Activated CD8-positive, alpha-beta memory T cell treated with anti-CD3 and anti-CD28 coated beads for 1 hour (primary cell): ENCODE results near the gene ILKAP.

ENCODE experiments used
- DNase-seq, 2 donors: peaks; one replicate each; pipeline ENCODE4 v3.0.0-alpha.2; 2020; ENCODE audit warnings: low read depth in 1 of 2; ENCODE audit errors: extremely low read depth in 1 of 2

The ILKAP gene

DNA sequence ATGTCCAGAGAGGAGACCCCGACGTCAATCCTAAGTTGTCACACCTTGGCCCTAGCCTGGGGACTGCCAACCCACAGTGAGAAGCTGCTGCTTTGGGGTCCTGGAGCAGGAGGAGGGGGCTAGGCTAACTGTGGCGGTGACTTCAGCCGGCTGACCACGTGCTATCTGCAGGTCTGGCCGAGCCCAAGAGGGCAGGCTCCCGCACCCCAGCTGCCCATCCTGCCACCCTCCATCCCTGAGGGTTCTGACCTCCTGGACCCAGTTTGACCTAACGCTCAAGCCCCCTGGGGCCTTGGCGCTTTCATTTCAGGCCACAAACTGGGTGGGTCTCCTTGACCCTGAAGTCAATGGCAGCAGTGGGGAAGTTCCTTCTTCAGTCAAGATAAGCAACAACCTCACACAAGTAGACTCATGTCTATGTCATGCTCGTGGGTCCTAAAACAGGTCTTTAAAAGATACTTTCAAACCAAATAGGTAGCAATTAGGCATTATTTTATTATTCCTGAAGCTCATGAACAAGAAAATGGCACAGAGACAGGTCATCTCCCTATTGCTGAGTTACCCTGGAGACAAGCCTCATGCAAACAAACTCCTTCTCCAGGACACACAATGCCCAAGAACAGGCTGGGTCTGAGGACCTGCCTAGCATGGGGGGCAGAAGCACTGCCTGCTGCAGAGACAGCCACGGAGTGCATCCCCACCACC lies 34.1 kb upstream of the ILKAP start:
- DNase-seq, result no peak

DNA sequence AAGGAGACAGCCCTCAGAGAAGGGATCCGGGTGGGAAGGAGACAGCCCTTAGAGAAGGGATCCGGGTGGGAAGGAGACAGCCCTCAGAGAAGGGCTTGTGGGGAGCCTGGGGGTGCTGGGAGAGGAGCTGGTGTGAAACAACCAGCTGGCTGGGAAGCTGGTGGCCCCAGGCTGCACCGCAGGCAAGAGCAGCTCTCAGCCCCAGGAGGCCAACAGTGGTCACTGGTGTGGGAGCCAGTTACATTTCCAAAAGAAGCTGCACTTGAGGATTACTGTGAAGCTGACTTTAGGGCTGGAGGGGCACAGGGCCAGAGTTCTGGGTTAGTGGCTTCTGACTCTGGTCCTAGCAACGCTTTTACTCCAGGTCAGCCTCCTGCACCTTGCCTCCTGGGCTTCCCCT lies 33.1 kb upstream of the ILKAP start:
- no peak for DNase-seq

DNA sequence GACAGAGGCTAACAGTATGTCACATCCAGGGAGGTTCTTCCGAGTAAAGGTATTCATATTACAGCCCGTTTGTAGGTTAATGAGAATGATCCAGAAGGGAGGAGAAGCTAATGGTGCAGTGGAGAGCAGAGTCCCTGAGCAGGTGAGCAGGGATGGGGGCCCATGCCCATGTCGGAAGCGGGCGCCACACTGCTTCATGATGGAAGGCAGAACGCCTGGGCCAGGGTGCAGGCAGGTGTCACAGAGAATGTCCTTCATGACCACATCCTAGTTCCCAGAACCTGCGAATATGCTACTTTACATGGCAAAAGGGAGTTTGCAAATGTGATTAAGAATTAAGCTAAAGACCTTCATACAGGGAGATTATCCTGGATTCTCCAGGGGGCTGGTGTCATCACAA lies 32.4 kb upstream of the ILKAP start:
- no peak for DNase-seq

DNA sequence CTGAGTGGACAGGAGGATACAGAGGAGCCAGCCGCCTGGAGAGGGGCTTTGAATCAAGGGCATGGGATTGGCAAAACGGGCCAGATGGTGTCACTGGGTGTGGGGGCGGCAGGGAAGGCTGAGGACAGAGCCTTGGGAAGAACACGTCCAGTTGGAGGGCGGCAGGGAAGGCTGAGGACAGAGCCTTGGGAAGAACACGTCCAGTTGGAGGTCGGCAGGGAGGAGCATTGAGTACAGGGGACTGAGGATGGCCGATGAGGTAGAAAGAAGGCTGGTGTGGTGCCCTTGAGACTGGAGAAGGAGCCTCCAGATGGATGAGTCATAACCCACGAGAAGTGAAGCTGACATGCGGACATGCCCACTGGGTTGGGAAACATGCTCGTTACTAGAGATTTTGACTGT lies 31.8 kb upstream of the ILKAP start:
- DNase-seq, result no peak

DNA sequence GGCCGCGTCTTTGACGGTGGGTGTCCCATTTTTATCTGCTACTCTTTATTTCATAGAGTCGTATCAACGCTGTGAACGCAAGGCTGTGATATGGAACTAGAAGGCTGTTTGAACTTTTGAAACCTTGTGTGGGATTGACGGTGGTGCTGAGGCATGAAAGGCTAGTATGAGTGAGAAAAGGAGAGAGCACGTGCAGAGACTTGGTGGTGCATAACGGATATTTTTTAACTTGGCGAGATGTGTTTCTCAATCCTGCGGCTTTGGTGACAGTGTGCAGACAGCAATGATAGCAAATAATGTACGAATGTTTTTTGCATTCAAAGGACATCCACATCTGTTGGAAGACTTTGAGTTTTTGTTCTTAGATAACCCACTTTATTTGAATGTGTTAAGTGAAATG lies 30.1 kb upstream of the ILKAP start:
- DNase-seq, result no peak

DNA sequence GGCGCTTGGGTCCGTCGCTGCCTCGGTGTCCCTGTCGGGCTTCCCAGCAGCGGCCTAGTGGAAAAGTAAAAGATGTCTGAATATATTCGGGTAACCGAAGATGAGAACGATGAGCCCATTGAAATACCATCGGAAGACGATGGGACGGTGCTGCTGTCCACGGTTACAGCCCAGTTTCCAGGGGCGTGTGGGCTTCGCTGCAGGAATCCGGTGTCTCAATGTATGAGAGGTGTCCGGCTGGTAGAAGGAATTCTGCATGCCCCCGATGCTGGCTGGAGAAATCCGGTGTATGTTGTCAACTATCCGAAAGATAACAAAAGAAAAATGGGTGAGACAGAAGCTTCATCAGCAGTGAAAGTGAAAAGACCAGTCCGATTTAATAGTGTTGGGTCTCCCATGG lies 28.3 kb upstream of the ILKAP start:
- no peak for DNase-seq

DNA sequence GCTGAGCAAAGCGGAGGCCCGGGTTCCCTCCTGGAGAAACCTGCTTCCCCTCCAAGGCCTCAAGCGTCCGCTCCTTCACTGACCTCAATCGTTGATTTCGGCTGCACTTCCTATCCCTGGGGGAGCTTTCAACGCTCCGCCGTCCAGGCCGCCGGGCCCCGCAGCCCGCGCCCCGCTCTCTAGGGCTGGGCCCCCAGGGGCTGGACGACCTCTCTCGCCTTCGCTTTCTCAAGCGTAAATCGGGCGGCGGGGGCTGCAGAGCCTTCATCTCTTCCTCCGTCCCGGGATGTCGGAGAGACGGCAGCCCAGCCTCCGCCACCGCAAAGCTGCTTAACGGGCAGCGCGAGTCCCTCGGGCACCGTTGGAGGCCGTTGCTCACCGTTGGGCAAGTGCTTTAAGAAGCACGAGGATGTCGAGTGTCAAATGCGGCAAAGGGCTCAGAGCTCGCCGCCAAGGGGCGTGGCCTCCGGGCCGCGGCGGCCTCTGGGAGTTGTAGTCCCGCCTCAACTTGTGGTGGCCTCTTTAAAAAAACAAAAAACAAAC lies 27.8 kb upstream of the ILKAP start:
- DNase-seq, result peak in 1 of 2 donors; percentile 71

DNA sequence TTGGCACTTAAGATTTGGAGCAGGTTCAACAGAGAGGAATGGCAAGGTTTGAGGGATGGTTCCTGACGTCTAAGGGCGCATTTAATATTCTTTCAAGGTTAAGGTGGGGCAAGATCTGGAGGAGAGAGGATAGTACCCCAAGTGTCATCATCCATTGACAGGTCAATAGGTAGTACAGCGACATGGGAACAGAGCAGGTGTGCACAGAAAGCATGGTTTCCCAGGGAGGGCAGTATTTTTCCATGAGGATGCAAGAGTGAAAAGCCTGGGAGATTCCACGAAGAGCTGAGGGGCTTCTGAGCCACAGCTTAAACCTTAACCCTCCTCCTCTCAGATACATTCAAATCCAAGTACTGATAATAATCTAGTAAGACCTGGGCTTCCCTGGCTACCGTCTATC lies 27.2 kb upstream of the ILKAP start:
- DNase-seq, result no peak

DNA sequence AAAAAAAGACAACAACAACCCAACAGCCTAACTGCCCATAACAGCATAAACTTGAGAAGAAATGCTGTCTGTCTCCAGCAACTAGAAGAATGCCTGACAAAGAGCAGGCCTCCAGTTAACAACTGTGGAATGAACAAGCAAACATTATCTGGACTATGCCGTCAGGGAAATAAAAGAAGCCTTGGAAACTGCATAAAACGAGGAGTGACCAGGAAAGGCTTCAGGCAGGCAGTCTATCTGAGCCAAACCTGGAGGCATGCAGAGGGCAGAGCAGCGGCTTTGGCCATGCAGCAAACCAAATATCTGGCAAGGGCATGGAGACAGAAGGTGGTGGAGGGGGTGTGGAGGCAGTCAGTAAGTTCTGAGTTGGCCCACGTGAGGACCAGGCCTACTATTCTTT lies 25.2 kb upstream of the ILKAP start:
- DNase-seq, result no peak

DNA sequence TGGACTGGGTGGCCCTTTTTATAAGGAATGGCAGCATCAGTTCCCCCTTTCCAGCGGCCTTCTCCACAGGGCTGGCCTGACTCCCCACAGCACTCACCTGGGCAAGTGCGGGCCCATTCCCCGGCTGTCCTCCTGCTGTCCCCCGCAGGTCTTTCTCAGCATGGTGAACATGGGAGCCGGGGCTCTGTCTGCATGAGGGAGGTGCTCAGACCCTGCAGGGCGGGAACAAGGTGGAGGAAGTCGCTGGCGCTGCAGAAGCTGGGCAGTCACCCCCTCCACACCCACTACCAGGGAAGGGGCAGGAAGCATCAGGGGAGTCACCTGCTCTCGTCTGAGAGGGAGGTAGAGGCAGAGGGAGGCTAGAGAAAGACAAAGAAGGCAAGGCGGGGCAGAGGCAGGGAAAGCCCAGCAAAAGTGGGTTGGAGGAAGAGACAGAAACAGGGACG lies 24.1 kb upstream of the ILKAP start:
- DNase-seq, result no peak

DNA sequence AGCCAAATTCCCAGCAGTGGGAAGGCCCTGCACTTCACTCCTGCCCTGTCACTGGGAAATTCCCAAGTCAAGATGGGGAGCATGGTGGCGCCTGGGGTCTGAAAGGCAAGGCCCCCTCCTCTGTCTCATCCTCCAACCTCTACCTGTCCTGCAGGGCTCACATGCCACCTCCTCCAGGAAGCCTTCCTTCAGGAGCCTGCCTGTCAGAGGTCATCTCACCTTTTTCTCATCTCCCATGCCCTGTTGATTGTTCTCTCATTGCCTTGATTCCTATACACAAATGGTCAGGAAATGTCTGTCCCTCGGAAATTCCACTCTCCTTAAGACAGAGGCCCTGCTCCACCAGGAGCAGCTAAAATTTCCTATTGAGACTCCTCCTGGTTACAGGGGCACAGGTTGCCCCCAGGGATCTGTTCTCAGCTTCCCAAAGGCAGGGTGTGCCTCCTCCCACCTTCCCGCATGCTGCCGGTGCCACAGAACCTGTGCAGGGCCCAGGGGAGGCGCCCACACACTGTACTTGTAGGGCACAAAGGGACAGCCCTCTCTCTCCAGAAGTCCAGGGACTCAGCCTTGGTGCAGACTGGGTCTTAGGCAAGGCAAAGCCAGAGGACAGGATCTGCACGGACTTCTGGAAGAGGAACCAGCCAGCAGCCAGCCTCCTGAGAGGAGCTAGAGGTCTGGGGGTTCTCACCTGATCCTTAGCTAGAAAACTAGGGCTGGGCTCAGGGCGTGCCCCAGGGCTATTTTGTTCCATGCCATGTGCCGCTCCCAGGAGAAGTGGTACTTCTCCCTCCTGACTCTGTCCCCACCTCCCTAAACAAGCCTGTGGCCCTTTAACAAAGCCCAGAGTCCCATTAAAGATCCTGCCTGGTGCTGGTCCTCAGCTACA lies 23.4 kb upstream of the ILKAP start:
- DNase-seq, result no peak

DNA sequence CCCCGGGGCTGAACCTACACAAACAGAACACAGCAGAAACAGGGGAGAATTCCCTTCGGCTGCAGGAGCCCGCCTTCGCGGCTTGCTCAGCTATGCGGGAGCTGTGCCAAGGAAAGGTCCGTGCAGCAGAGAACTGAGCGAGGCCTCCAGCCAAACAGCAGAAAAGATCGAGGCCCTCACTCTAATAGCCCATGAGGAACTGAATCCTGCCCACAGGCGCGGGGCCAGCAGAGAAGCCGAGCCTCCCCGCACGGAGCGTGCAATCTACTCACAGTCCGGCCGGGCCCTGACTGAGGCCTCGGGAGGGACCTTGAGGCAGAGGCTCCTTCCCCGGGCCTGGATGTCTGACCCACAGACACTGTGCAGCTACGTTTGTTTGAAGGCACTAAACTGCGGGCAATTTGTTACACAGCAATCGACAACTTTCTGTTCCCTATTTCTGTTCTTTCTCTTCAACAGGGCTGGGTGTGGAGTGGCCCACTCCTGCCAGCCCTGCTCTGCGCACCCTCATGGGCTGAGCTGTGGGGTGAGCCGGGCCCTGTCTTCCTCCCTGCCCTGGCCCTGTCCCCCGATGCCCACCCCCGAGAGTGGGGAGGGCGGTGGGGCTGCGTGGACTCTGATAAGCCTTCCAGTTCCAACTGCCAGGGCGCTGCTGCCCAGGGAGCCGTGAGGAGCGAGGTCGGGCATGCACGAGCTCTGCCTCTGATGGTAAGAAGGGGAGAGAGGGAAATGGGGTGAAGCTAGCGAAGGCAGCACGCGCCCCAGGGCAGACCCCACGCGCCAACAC lies 22.6 kb upstream of the ILKAP start:
- DNase-seq, result no peak

DNA sequence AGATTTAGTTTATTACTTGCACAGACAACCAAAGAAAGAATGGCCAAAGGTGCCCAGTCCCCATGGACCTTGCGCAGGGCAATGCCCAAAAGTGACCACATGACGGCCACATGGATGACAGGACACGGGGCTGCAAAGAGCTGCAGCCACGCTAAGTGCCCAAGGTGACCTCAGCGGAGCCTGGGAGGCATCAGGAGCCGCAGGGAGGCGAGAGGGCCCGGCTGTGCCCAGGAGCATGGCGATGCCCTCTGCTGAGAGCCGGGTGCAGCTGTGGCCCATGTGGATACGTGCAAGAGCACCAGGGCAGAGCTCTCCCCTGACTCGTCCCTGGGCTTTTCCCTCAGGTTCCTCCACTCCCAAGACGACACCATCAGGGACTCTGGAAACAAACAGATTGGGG lies 21.6 kb upstream of the ILKAP start:
- no peak for DNase-seq

DNA sequence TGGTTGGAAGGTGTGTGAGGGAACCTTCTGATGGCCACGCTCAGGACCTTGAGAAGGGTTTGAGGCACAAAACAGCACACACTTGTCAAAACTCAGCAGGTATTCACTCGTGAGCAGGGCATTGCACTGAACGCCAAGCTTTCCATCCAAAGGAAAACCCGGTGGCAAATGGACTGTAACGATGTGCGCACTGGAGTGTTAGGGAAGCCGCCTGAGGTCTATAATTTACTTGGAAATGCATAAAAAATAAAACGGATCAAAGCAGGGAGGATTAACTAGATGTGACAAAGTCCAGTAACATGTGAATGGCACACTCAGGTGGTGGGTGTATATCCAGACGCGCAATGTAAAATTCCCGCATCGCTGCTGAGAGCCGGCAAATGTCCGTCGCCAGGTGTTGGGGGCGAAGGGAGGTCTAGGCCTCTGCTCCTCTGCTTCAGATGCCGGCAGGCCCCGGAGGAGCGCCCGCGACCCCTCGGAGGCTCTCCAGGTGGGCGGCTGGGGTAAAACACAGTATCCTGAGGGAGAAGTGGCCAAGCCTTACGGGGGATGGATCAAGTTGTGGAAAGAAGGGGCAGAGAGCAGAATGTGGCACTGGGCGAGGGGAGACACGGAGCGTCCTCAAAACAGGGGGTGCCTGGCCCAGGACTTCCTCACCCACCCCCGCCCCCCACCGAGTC lies 21.0 kb upstream of the ILKAP start:
- no peak for DNase-seq

DNA sequence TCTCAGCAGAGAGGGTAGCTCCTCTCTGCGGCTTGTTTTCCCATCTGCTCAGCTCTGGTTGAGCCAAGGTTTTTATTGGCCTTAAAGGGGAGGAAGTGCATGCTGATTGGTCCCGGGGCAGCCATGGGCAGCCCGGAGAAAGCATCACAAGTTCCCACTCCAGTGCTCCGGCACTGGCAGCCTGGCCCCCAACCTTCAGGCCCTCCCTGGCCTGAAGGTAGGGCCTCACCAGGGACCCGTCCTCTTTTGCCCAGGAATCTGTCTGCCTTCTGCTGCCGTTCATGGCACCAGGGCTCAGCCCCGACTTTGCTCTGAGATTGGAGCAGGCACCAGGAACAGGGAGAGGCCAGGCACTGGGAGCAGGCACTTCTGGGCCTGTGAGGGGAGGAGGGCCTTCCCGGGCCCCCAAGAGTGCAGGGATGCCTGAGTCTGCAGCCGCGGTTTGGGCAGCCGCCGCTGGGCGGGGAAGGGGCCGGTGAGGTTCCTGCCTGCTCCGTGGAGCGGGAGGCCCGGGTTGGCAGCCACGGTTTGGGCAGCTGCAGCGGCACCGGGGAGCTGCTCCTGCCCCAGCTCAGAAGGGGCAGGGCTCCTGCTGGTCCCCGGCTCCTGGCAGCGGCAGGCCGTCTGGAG lies 17.5 kb upstream of the ILKAP start:
- DNase-seq, result no peak

DNA sequence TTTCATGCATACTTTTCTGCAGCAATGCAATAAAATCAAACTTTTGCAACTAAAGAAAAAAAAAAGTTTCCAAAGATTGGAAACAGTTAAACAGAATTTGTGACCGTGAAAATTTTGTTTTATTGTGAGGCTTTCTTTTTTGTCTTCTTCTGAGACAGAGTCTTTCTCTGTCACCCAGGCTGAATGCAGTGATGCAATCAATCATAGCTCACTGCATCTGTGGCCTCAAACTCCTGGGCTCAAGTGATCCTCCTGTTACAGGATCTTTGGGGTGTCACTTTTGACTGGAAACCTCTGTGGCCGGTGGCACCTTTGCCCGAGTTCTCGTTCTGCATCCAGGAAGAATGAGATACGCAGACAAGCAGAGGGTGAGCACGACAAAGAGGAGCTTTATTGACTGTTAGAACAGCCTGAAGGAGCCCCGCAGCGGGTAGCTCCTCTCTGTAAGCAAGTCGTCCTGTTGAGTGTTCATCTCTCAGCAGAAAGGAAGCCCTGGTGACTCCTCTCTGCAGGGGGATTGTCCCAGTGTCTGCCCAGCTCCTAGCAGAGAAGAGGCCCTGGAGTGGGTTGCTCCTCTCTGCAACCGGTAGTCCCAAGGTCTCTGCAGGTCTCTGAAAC lies 16.9 kb upstream of the ILKAP start:
- no peak for DNase-seq

DNA sequence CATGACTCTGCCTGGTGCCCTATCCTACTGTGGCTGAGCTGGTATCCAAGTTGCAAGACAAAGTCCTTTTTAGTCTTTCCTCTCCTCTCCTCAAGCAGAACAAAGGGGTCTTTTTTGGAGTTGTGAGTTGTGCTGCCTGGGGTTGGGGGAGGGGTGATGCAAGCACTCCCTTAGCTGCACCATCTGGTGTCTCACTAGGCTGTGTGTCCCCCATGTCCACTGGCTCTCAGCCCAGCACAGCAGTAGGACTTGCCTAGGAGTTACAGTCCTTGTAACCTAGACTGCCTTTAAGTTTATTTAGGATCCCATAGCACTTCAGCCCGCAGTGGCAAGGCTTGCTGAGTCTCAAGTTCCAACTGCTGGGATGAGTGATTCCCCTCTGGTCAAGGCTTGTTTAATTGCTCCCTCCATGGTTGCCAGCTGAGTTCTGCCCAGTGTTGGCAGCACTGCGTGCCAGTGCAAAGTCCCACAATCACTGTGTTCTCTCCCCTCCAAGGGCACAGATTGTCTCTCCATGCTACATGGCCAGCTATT lies 13.2 kb upstream of the ILKAP start:
- no peak for DNase-seq

DNA sequence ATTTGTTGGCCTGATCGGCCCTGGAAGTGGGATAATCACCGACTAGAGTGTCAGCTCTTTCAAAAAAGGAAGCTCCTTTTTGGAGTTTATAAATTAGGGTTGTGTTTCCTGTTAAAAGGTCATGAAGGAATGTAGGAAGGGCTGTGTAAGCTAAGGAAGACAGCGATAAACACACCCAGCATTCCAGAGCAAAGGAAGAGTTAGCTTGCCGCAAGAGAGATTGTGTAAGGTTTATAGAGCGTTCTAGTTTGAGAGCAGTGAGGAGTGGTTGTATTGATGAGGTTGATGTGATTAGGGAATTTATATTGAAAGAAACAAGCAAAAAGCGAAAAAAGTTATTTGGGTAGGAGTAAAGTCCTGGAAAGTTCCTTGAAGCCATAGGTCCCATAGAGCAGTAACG lies 3.5 kb upstream of the ILKAP start:
- no peak for DNase-seq

DNA sequence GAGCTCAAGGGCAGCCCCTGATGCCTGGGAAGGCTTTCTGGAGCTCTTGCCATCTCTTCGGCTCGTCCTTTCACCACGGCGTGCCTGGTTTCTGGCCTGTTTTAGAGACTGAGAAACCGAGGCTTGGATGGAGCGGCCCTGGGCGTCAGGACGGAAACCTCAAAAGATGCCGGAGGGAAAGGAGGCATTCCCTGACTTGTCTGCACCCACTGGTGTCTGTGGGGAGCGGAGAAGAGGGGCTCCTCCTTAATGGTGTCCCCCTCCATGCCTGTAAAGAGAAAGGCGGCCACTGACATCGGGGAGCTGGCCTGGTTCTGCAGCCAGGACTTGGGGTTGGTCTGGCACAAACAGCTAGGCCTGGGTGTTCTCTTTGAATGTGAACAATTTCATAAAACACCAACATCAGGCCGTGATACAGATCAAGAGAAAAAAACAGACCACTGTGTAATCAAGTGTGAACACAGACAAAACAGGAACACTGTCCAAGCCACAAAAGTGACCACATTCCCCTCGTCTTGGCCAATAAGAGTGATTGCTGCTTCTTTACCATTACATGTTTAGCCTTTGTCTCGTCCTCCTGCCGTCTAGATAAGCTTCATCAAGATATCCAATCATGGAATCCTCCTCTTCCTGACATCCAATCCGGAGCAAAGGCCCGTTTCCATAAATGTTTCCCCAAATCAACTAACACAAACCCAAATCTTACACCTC lies 633 bp upstream of the ILKAP start:
- no peak for DNase-seq
